ENCODE data around the gene ZNF341. TPM values are rescaled to one million over a fixed set of nuclear protein-coding genes. Genes with fewer than 3 reads are reported as not detected.

ZNF341 gene
- total and polyA plus RNA-seq, 9 of the 15 experiments (the other 6 are each of a cell fraction or from before 2014, with no cell fraction given): 0.08 to 2.6 (median 1.0) TPM

DNA sequence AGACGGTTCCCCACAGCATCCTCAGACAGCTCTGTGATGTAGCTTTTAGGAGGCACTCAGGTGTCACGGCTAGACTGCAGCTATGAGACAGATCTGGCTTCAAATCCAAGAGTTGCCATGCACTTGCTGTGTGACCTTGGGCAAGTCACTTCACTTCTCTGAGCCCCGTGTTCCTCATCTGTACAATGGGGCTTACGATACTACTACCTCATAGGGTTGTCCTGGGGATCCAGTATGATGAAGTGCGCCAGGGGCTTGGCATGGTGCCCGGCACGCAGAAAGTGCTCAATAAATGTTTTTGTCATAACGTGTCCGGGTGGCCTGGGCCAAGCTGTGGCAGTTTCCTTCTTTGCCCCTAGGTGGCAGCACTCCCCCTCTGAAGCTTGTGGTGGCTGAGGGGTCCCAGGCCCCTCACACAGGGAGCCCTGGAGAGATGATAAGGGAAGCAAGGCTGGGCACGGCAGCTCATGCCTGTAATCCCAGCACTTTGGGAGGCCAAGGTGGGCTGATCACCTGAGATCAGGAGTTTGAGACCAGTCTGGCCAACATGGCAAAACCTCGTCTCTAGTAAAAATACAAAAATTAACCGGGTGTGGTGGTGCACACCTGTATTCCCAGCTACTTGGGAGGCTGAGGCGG is 60.3 kb downstream of the ZNF341 start (continued):
- TF ChIP-seq TSC22D4 (tag; IDR thresholded peaks at IDR 0.05): no peak
- TF ChIP-seq, protein P1, sequence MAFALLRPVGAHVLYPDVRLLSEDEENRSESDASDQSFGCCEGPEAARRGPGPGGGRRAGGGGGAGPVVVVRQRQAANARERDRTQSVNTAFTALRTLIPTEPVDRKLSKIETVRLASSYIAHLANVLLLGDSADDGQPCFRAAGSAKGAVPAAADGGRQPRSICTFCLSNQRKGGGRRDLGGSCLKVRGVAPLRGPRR (CRISPR knock-in tag; IDR thresholded peaks at IDR 0.05): no peak
- TF ChIP-seq CHD4 (IDR thresholded peaks at IDR 0.05; ENCODE audit: insufficient read depth, insufficient replicate concordance, low read depth, low read length, poor library complexity, severe bottlenecking): no peak
- no peak for TF ChIP-seq ZFP30 (CRISPR knock-in tag; IDR thresholded peaks at IDR 0.05; ENCODE audit: borderline replicate concordance)
- no peak for TF ChIP-seq CHD1 (IDR thresholded peaks at IDR 0.05; ENCODE audit: low read length)
- TF ChIP-seq, protein P2, sequence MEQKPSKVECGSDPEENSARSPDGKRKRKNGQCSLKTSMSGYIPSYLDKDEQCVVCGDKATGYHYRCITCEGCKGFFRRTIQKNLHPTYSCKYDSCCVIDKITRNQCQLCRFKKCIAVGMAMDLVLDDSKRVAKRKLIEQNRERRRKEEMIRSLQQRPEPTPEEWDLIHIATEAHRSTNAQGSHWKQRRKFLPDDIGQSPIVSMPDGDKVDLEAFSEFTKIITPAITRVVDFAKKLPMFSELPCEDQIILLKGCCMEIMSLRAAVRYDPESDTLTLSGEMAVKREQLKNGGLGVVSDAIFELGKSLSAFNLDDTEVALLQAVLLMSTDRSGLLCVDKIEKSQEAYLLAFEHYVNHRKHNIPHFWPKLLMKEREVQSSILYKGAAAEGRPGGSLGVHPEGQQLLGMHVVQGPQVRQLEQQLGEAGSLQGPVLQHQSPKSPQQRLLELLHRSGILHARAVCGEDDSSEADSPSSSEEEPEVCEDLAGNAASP (IDR thresholded peaks at IDR 0.05): no peak
- TF ChIP-seq SLC30A9 (CRISPR knock-in tag; IDR thresholded peaks at IDR 0.05): no peak
- TF ChIP-seq SMAD4 (CRISPR knock-in tag; conservative IDR thresholded peaks at IDR 0.05): 0 out of 2 replicates have a peak, but pooled peaks have one; percentile 12
- TF ChIP-seq RERE (CRISPR knock-in tag; IDR thresholded peaks at IDR 0.05; ENCODE audit: borderline replicate concordance): no peak
- no peak for TF ChIP-seq RBM34 (IDR thresholded peaks at IDR 0.05; ENCODE audit: borderline replicate concordance, insufficient read depth, low read length)
- peak; percentile 80 for TF ChIP-seq ADNP (tag; IDR thresholded peaks at IDR 0.05)
- TF ChIP-seq CEBPB (tag; IDR thresholded peaks at IDR 0.05): no peak
- no peak for TF ChIP-seq SRSF3 (IDR thresholded peaks at IDR 0.05; ENCODE audit: insufficient read depth, low read length)
- no peak for TF ChIP-seq YBX1 (IDR thresholded peaks at IDR 0.05)
- peak; percentile 92 for TF ChIP-seq ZFP36 (IDR thresholded peaks at IDR 0.05; ENCODE audit: low read depth, low read length, partially characterized antibody)
- TF ChIP-seq L3MBTL2 (IDR thresholded peaks at IDR 0.05): no peak
- TF ChIP-seq ATF3 (IDR thresholded peaks at IDR 0.05): no peak
- no peak for TF ChIP-seq ATF3 (CRISPR knock-in tag; conservative IDR thresholded peaks at IDR 0.05)

All from K562 (cell line).